Thymus (tissue), 11 donors: ENCODE data around the gene SEPTIN8. TPM values are rescaled to one million over a fixed set of nuclear protein-coding genes. Genes with fewer than 3 reads are reported as not detected.

Experiments
- DNase-seq, 9 donors: peaks; one replicate each; pipeline ENCODE4 v3.0.0-alpha.2; 2013; ENCODE audit warnings: low spot score in 9 of 9, low read depth in 6 of 9, missing footprints in 1 of 9
- H3K27ac ChIP-seq, 2 donors: one replicate each; pipeline ENCODE4 v1.5.1; 2013; ENCODE audit warnings: control low read depth in 1 of 2, low read depth in 1 of 2, low read length in 1 of 2, mild to moderate bottlenecking in 1 of 2, moderate library complexity in 1 of 2
- H3K27me3 ChIP-seq, 2 donors: one replicate each; pipeline ENCODE4 v1.5.1; 2013; ENCODE audit warnings: low read length in 1 of 2; ENCODE audit not compliant: control insufficient read depth in 2 of 2, insufficient read depth in 1 of 2
- H3K36me3 ChIP-seq, 2 donors: one replicate each; pipeline ENCODE4 v1.5.1; 2013; ENCODE audit warnings: low read length in 1 of 2, mild to moderate bottlenecking in 1 of 2, moderate library complexity in 1 of 2; ENCODE audit not compliant: control insufficient read depth in 2 of 2, insufficient read depth in 2 of 2
- H3K4me1 ChIP-seq, 2 donors: one replicate each; pipeline ENCODE4 v1.5.1; 2013; ENCODE audit warnings: low read length in 2 of 2; ENCODE audit not compliant: control insufficient read depth in 2 of 2, insufficient read depth in 2 of 2
- H3K4me3 ChIP-seq, 2 donors: one replicate each; pipeline ENCODE4 v1.5.1; 2013; ENCODE audit warnings: low read length in 2 of 2, control low read depth in 1 of 2, mild to moderate bottlenecking in 1 of 2
- H3K9me3 ChIP-seq, 2 donors: one replicate each; pipeline ENCODE4 v1.5.1; 2013; ENCODE audit warnings: low read length in 1 of 2, mild to moderate bottlenecking in 1 of 2; ENCODE audit not compliant: control insufficient read depth in 2 of 2, insufficient read depth in 1 of 2
- WGBS: extraction: QIAGEN DNeasy Blood & Tissue Kit; methylation state at CpG from one replicate; pipeline ENCODE4 v1.1.7; 2013; 5-methylcytosine and 5-hydroxymethylcytosine counted together
- polyA plus RNA-seq: library from polyadenylated mRNA; stranded (reverse); fragments of 200-250 nt; gene quantifications from one replicate; pipeline ENCODE4 v1.2.3, GENCODE V29; 2013
- total RNA-seq: library from RNA; stranded (reverse); fragments of 120-200 nt; gene quantifications from one replicate; pipeline ENCODE4 v1.2.4, GENCODE V29; 2013
- donor health status: healthy.

SEPTIN8 gene
- total and polyA plus RNA-seq, 2 donors, result 13.8 to 17.8 TPM

DNA sequence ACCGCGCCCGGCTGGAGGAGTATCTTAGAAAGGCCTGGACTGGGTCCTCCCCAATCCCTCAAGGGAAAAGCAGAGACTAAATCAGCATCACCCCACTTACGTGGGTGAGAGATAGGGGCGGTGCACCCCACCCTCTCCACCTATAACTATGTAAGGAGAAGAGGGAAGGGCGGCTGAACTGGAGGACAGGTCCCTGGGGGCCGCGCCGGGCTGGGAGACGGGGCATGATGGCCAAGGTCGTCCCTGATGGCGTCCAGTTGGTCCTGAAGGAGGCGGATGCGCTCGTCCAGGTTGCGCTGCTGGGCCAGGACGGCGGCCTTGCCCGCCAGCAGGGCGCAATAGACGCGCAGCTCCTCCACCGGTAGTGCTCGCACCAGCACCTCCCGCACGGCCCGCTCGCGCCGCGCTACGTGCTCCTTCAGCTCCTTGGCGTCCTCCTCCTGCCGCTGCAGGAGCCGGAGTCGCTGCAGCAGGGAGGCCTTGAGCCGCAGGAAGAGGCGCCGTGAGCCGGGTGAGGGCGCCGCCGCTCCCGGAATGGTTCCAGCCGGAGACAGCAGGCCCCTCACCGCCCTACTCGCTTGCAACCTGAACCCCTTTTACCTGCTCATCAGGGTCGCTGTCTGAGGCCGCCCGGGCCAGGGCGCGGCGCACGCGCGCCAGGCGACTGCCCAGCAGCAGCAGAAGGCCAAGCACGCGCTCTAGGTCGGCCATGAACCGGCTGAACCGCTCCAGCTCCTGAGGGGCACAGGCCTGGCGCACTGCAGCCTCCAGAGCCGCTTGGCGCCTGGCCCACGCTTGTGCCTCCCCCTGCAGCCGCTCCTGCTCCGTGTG is 45.8 kb upstream of the SEPTIN8 start:
- Histone ChIP-seq H3K4me1 (peaks cover 11 to 25% of the 10 kb centered on the region in 2 donors), H3K36me3 (no peaks in the 10 kb centered on the region), H3K9me3 (peaks cover 1 to 17% of the 10 kb centered on the region in 2 donors), H3K27ac (no peak overlapping the region), H3K27me3 (peaks cover 58 to 95% of the 10 kb centered on the region in 2 donors), H3K4me3 (peak overlapping the region in 1 of 2 donors; percentile 7)
- DNase-seq, result no peak
- 24% methylated on average over 68 of the region's 68 CpGs for WGBS

DNA sequence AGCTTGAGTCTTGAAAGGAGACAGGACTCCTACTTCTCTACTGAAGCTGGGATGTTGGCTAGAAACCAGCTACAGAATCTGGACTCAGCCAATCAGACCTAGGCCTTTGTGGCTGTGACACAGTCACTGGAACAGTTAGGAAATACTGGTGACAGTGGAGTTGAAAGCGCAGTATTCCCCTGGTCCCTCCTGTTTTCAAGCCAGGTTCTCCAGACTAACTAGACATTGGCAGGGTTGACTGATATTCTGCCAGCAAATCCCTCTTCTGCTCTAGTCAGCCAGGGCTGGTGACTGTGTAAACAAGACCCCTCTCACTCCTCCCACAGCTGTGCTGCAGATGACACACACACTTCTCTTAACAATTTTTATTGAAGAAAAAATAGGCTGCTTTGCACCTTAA is 44.8 kb upstream of the SEPTIN8 start:
- no peaks in the 10 kb centered on the region for H3K36me3 ChIP-seq
- H3K9me3 ChIP-seq, result peaks cover 1 to 17% of the 10 kb centered on the region in 2 donors
- no peak for DNase-seq
- H3K4me1 ChIP-seq, result peaks cover 11 to 25% of the 10 kb centered on the region in 2 donors
- no peak overlapping the region for H3K4me3 ChIP-seq
- peaks cover 48 to 85% of the 10 kb centered on the region in 2 donors for H3K27me3 ChIP-seq
- WGBS, result 98% methylated on average over 1 of the region's 1 CpG
- no peak overlapping the region for H3K27ac ChIP-seq

- Histone ChIP-seq H3K9me3 (peaks cover 1 to 13% of the 10 kb centered on the region in 2 donors), H3K27me3 (peaks cover 44 to 85% of the 10 kb centered on the region in 2 donors), H3K4me3 (no peak overlapping the region), H3K36me3 (no peaks in the 10 kb centered on the region), H3K4me1 (peaks cover 11 to 25% of the 10 kb centered on the region in 2 donors), H3K27ac (no peak overlapping the region)
- WGBS, result 97% methylated on average over 3 of the region's 3 CpGs
- DNase-seq, result no peak
Measured at GRCh38 chr5:132821350-132821749, 44.3 kb upstream of the SEPTIN8 start.

DNA sequence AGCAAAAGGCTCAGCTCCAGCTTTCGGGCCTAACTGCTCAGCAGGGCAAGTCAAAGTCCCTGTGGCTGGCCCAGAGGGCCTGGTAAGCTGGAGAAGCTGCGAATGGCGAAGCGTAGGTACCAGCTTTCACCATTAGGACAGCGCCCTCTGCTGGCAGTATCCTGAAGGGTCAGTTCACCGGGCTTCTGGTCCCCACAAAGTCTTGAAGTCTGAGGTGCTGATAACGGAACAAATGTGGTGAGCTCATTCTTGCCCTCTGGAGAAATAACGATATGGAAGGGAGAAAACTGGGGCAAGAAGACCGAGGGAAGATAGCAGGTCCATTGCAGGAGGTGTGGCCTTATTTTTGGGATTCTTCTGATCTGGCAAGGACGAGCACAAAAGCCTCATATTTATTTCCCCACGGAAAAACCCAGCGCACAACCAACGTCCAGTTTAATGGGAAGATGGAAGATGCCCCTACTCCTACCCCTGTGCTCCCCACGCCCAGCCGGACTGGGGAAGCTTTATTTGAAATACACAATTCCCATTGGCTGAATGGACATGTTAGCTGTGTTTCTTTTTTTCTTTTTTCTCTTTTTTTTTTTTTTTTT is 43.2 kb upstream of the SEPTIN8 start:
- Histone ChIP-seq H3K27ac (no peak overlapping the region), H3K9me3 (peaks cover 1 to 11% of the 10 kb centered on the region in 2 donors), H3K36me3 (no peaks in the 10 kb centered on the region), H3K27me3 (peaks cover 35 to 77% of the 10 kb centered on the region in 2 donors), H3K4me3 (no peak overlapping the region), H3K4me1 (peaks cover 6 to 19% of the 10 kb centered on the region in 2 donors)
- DNase-seq, result peak; percentile 65 to 92 (median 81)
- 31% methylated on average over 15 of the region's 15 CpGs for whole genome bisulfite sequencing

GRCh38 chr5:132819468-132819867 is 42.4 kb upstream of the SEPTIN8 start:
- Histone ChIP-seq H3K4me1 (peaks cover 3 to 16% of the 10 kb centered on the region in 2 donors), H3K36me3 (no peaks in the 10 kb centered on the region), H3K9me3 (peaks cover 4 to 15% of the 10 kb centered on the region in 2 donors), H3K27me3 (peaks cover 35 to 77% of the 10 kb centered on the region in 2 donors), H3K4me3 (peak overlapping the region; percentile 36 to 40), H3K27ac (no peak overlapping the region)
- WGBS, result 19% methylated on average over 26 of the region's 26 CpGs
- no peak for DNase-seq

DNA sequence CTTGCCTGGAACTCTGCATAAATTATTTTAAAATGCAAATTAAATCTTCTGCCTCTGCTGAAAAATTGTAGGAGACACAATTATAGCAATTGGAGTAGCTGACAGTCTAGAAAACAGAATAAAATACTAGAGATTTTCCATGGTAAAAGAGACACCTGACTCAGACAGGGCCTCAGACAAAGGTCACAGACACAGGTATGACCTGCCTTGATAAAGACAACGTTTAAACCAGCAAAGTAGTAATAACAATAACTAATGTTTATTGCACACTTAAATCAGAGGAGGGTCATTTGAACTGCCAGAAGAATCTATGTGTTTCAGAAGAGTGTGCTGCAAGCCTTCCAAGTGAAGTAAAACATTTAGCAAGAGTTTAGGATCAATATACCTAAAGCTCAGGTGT is 40.0 kb upstream of the SEPTIN8 start:
- Histone ChIP-seq H3K4me1 (peaks cover 3 to 18% of the 10 kb centered on the region in 2 donors), H3K36me3 (no peaks in the 10 kb centered on the region), H3K9me3 (peaks cover 5 to 8% of the 10 kb centered on the region in 2 donors), H3K4me3 (no peak overlapping the region), H3K27me3 (peaks cover 33 to 75% of the 10 kb centered on the region in 2 donors), H3K27ac (no peak overlapping the region)
- 82% methylated on average over 1 of the region's 1 CpG for WGBS
- DNase-seq, result no peak

DNA sequence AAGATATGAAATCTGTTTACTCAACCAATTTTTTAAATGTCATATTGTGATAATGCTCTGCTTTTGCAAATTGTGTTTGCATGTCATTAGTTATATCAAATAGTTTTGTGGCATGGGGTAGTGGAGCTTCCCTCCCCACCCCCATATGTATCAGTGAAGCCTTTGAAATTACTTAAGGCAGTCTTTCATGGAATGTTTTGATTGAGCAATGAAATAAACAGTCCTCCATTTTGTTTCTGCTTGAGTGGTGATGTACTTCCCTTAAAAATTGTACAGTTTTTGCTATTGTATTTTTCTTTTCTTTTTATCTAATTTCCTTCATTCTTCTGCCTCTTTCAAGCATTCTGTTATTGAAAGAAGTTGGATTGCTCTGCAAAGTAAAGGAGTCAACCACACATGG is 39.5 kb upstream of the SEPTIN8 start:
- Histone ChIP-seq H3K36me3 (no peaks in the 10 kb centered on the region), H3K27ac (no peak overlapping the region), H3K4me1 (peaks cover 3 to 18% of the 10 kb centered on the region in 2 donors), H3K4me3 (no peak overlapping the region), H3K9me3 (peaks cover 5 to 8% of the 10 kb centered on the region in 2 donors), H3K27me3 (peaks cover 36 to 75% of the 10 kb centered on the region in 2 donors)
- no peak for DNase-seq

DNA sequence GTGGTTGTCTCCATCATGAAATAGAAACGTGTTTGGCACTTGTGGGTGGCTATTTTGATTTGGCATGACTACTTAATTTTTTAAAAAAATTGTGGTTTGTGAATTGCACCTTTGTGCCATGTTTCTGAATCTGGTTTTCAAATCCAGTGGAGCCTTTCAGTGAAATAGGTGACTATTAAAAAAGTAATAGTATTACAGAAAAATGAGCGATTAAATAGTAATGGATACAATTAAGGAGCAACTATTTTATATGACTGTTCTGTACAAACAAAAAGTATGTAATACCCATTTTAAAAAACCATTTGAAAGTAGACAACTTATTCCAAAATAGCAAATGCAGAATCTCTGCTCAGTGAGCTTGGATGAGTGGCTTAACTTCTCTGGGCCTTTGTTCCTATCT is 39.0 kb upstream of the SEPTIN8 start:
- H3K27ac ChIP-seq, result no peak overlapping the region
- H3K4me1 ChIP-seq, result peaks cover 3 to 18% of the 10 kb centered on the region in 2 donors
- H3K4me3 ChIP-seq, result no peak overlapping the region
- no peaks in the 10 kb centered on the region for H3K36me3 ChIP-seq
- peaks cover 34 to 75% of the 10 kb centered on the region in 2 donors for H3K27me3 ChIP-seq
- 81% methylated on average over 2 of the region's 2 CpGs for WGBS
- DNase-seq, result no peak
- peaks cover 5 to 8% of the 10 kb centered on the region in 2 donors for H3K9me3 ChIP-seq

DNA sequence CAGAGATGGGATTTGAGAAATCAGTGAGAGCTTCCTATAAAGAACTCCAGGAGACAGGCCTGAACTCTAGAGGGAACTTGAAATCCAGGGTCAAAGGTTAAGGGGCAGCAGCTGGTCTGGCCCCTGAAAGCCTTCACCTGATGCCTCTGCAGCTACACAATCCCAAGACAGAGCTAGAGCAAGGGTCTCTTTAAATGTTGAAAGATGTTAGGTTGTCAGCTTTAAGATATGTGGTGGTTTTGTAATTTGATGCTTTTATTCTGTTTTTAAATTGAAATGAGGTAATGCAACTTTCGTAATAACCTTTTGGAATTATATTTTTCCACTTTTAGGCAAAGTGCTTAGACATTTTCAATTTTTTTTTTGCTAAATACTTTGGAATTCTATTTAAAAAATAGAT is 38.4 kb upstream of the SEPTIN8 start:
- Histone ChIP-seq H3K27me3 (peaks cover 37 to 75% of the 10 kb centered on the region in 2 donors), H3K27ac (peak overlapping the region in 1 of 2 donors; percentile 18), H3K9me3 (peaks cover 4 to 8% of the 10 kb centered on the region in 2 donors), H3K4me1 (peaks cover 3 to 18% of the 10 kb centered on the region in 2 donors), H3K4me3 (no peak overlapping the region), H3K36me3 (no peaks in the 10 kb centered on the region)
- 99% methylated on average over 1 of the region's 1 CpG for WGBS
- DNase-seq, result no peak
